ENCODE results near the gene CATSPER1. TPM values are rescaled to one million over a fixed set of nuclear protein-coding genes. Genes with fewer than 3 reads are reported as not detected.

CATSPER1 gene
- total and polyA plus RNA-seq, 2 of the 8 experiments (the other 6 are each of a cell fraction or from before 2014, with no cell fraction given) = not detected

DNA sequence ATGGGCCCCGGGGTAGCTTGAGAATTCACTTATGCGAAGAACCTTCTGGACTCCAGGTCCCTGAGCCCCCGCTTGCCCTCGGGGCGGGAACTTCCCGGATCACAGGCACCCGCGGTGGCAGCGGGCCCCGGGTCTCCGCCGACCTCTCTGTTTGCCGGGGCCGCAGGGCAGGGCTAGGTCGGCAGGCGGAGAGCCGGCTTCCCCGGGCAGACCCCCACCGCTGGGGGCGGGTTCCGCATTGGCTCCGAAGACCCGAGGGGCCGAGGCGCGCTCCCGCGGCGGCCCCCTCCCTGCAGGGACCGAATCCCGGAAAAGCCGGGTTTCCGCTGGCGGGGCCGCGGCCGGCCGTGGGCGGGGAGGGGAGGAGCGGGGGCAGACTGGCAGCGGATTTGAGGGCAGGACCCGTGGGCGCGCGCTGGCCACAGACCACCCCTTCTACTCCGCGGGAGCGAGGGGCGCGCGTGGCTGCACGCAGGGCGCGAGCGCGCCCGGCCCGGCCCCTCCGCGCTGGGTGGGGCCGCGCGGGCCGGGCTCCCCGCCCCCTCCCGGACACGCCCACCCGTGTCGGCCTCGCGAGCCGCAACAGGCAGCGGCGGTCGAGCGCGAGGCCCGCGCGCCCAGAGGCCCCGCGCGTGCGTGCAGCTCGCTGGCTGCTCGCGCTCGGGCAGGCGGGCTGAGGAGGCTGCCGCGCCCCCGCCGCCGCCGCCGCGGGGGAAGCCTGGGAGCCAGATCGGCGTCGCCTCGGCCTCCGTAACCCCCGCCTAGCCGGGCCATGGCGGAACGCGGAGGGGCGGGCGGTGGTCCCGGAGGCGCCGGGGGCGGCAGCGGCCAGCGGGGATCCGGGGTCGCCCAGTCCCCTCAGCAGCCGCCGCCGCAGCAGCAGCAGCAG is 43.7 kb upstream of the CATSPER1 start, which contains the start of gene PACS1:
Gene PACS1, plus strand, starts transcription at position 558 of the 889 bp plus-strand sequence. Its CDS starts 215 bp downstream, at position 773.
- Histone ChIP-seq H4K91ac (replicated peaks; ENCODE audit: insufficient read length, low read length) (no peak within 1 kb of the TSS), H3K27me3 (replicated peaks in 1 of 4; ENCODE audit: control insufficient read depth in 3 of 4, extremely low read depth in 1 of 4, insufficient read depth in 3 of 4, low read length in 3 of 4) (no peaks in the 10 kb centered on the region), H3K27ac (ENCODE audit: low read depth, low read length) (peak within 1 kb of the TSS; percentile 46), H3K4ac (replicated peaks; ENCODE audit: insufficient read length, low read depth, low read length) (peak within 1 kb of the TSS; percentile 35), H2BK5ac (ENCODE audit: low read depth, low read length) (peak within 1 kb of the TSS; percentile 85), H4K8ac (ENCODE audit: extremely low read depth, insufficient read depth, low read length) (peak within 1 kb of the TSS; percentile 71), H3K9me3 (ENCODE audit: insufficient read depth in 2 of 2, low read depth in 1 of 2, low read length in 1 of 2) (no peaks in the 10 kb centered on the region), H3K9ac (replicated peaks in 1 of 4; ENCODE audit: extremely low read depth in 1 of 4, low read depth in 3 of 4, low read length in 3 of 4) (peak within 1 kb of the TSS; percentile 44 to 85 (median 53); a peak in 6 of 7 replicates), H4K5ac (ENCODE audit: insufficient read length, low read depth, low read length) (peak within 1 kb of the TSS; percentile 18), H3K79me2 (ENCODE audit: control insufficient read depth in 1 of 2, insufficient read depth in 2 of 2, low read length in 2 of 2) (peaks cover 0 to 13% of the 10 kb centered on the region in 2 experiments; a peak in 2 of 4 replicates), H3K23ac (ENCODE audit: insufficient read length) (no peak within 1 kb of the TSS), H3K79me1 (ENCODE audit: low read depth, low read length) (no peaks in the 10 kb centered on the region; the same call in 1 of the 2 replicates), H3K56ac (replicated peaks; ENCODE audit: insufficient read length, low read depth, low read length) (peak within 1 kb of the TSS; percentile 48), H2BK15ac (ENCODE audit: low read length) (no peak within 1 kb of the TSS), H3K4me1 (replicated peaks in 1 of 4; ENCODE audit: control insufficient read depth in 3 of 4, insufficient read depth in 4 of 4, low read length in 3 of 4) (peaks cover 5 to 13% (median 8%) of the 10 kb centered on the region in 4 experiments; a peak in 6 of 7 replicates), H2BK12ac (ENCODE audit: low read depth, low read length) (no peak within 1 kb of the TSS), H2BK120ac (replicated peaks; ENCODE audit: low read depth, low read length) (no peak within 1 kb of the TSS), H4K20me1 (replicated peaks in 1 of 2; ENCODE audit: control insufficient read depth in 1 of 2, insufficient read depth in 2 of 2, low read length in 2 of 2) (peaks cover 2 to 17% of the 10 kb centered on the region in 2 experiments), H3K4me2 (ENCODE audit: insufficient read depth in 1 of 2, low read depth in 2 of 2, low read length in 2 of 2) (peak within 1 kb of the TSS; percentile 75 to 85), H2AK5ac (ENCODE audit: low read depth, low read length) (peak within 1 kb of the TSS; percentile 61; the same call in 1 of the 2 replicates), H3K4me3 (ENCODE audit: extremely low read depth in 1 of 4, insufficient read depth in 2 of 4, low read depth in 3 of 4, low read length in 4 of 4) (peak within 1 kb of the TSS; percentile 43 to 90 (median 63)), H3K14ac (ENCODE audit: insufficient read length) (no peak within 1 kb of the TSS), H3K18ac (ENCODE audit: extremely low read depth, low read length) (peak within 1 kb of the TSS; percentile 60), H2BK20ac (ENCODE audit: low read length) (peak within 1 kb of the TSS; percentile 61; the same call in 1 of the 2 replicates), H2AFZ (ENCODE audit: low read length) (no peak within 1 kb of the TSS), H3K23me2 (ENCODE audit: low read depth, low read length) (no peaks in the 10 kb centered on the region; the same call in 1 of the 2 replicates), H3K36me3 (ENCODE audit: control insufficient read depth in 2 of 4, insufficient read depth in 4 of 4, low read length in 3 of 4) (peaks cover 9 to 37% (median 26%) of the 10 kb centered on the region in 4 experiments)
- POLR2A ChIA-PET (ENCODE audit: partially characterized antibody) = interaction anchor here (0.8 to 9.7 kb wide), 14 partner anchors 9 to 242 kb away, joined by 3 to 150 read pairs (median 4); partner anchors contain the start of genes GAL3ST3, RAB1B and SF3B2
- CTCF ChIA-PET (ENCODE audit: partially characterized antibody) = interaction anchor here (0.6 to 8.8 kb wide), 15 partner anchors 10 to 219 kb away, joined by 3 to 144 read pairs (median 7); partner anchors contain the start of genes CST6, GAL3ST3, SF3B2 and YIF1A
- peak; percentile 34 to 85 for DNase-seq (ENCODE audit: low read depth in 1 of 2, low spot score in 2 of 2)
- FAIRE-seq = no peak
- 2% methylated on average over 31 of the region's 120 CpGs; no CpG with 5 or more reads in 1 of the 2 experiments for WGBS, 2 experiments (ENCODE audit: extremely low coverage in 1 of 2, insufficient coverage in 1 of 2, insufficient read length in 1 of 2, insufficient replicate concordance in 2 of 2, low coverage in 1 of 2, low lambda C conversion rate in 2 of 2, missing lambda C conversion rate in 1 of 2)
- no peak for TF ChIP-seq BRCA1 (IDR thresholded peaks at IDR 0.05; ENCODE audit: low read depth, low read length)
- TF ChIP-seq POLR2AphosphoS5 (IDR thresholded peaks at IDR 0.05; ENCODE audit: low read depth, low read length) = peak; percentile 73; the same call in 1 of the 2 replicates
- TF ChIP-seq JUND (IDR thresholded peaks at IDR 0.05; ENCODE audit: low read length) = no peak
- peak; percentile 23; the same call in 1 of the 2 replicates for TF ChIP-seq RBBP5 (IDR thresholded peaks at IDR 0.05; ENCODE audit: borderline replicate concordance, low read depth, low read length)
- TF ChIP-seq EZH2 (IDR thresholded peaks at IDR 0.05; ENCODE audit: low read depth, low read length, severe bottlenecking) = no peak
- TF ChIP-seq KDM4A (IDR thresholded peaks at IDR 0.05; ENCODE audit: low read depth, low read length, severe bottlenecking) = peak; percentile 26
- peak; percentile 31 for TF ChIP-seq ASH2L (IDR thresholded peaks at IDR 0.05; ENCODE audit: low read length)
- TF ChIP-seq POLR2A (IDR thresholded peaks at IDR 0.05; ENCODE audit: control extremely low read depth in 1 of 2, low read depth in 2 of 2, low read length in 2 of 2) = peak in 1 of 2 experiments; percentile 88; a peak in 1 of 3 replicates
- TF ChIP-seq MAFK (IDR thresholded peaks at IDR 0.05; ENCODE audit: low read depth, low read length) = no peak
- TF ChIP-seq PHF8 (conservative IDR thresholded peaks at IDR 0.05; ENCODE audit: low read depth, low read length) = peak; percentile 43; the same call in 1 of the 2 replicates
- TF ChIP-seq BACH1 (IDR thresholded peaks at IDR 0.05; ENCODE audit: low read length) = 0 out of 2 replicates have a peak, but pooled peaks have one; percentile 21
